Neuron (in vitro differentiated cells): Measurements from ENCODE around the gene WNT10A.
"Not testable (repeated sequence)": the region's sequence is repeated elsewhere in the genome, so short reads cannot be mapped to it uniquely, and the experiment has no call there.

ENCODE experiments used
- H2AFZ ChIP-seq: one replicate; pipeline ENCODE4 v1.6.1; 2013; ENCODE audit warnings: low read depth, mild to moderate bottlenecking, inconsistent platforms, low read length, moderate library complexity
- H3K27me3 ChIP-seq: one replicate; pipeline ENCODE4 v1.6.1; 2013; ENCODE audit warnings: low read length; ENCODE audit not compliant: insufficient read depth
- H3K36me3 ChIP-seq: one replicate; pipeline ENCODE4 v1.6.1; 2013; ENCODE audit warnings: low read length; ENCODE audit not compliant: insufficient read depth
- H3K4me1 ChIP-seq: one replicate; pipeline ENCODE4 v1.6.1; 2013; ENCODE audit warnings: low read length; ENCODE audit not compliant: insufficient read depth
- H3K4me3 ChIP-seq: 2 replicates; pipeline ENCODE4 v1.5.1; 2013; ENCODE audit warnings: mild to moderate bottlenecking, low read length, moderate library complexity
- H3K9me3 ChIP-seq: one replicate; pipeline ENCODE4 v1.6.1; 2013; ENCODE audit warnings: low read length

WNT10A gene

DNA sequence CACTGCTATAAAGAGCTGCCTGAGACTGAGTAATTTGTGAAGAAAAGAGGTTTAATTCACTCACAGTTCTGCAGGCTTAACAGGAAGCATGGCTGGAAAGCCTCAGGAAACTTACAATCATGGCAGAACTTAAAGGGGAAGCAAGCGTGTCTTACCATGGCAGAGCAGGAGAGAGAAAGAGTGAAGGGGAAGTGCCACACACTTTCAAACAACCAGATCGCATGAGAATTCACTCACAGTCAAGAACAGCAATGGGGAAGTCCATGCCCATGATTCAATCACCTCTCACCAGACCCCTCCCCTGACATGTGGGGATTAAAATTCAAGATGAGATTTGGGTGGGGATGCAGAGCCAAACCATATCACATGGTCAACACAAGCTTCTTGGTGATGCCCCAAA, 44.1 kb downstream of the WNT10A start:
- Histone ChIP-seq H3K36me3 (no peaks in the 10 kb centered on the region), H3K9me3 (peaks cover 6% of the 10 kb centered on the region), H2AFZ (no peak overlapping the region), H3K27me3 (no peaks in the 10 kb centered on the region), H3K4me3 (no peak overlapping the region), H3K4me1 (no peaks in the 10 kb centered on the region)

DNA sequence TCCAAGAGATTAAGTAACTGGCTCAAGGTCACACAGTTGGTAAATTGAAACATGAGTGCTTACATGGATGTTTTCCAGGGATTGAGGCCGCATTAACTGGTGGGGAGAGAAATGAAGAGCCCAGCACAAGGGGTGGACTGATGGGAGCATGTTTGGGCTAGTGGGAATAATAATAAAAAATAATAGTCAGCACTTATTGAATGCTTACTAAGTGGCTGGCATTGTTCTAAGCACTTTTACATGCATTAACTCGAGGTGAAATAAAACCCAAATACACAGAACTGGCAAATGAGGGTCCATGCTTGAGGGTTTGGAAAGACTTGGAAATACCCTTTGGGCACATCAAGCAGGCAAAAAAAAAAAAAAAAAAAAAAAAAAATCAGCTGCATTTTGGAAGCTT, 44.8 kb downstream of the WNT10A start:
- Histone ChIP-seq H3K27me3 (no peaks in the 10 kb centered on the region), H3K36me3 (no peaks in the 10 kb centered on the region), H3K4me3 (no peak overlapping the region), H2AFZ (no peak overlapping the region), H3K9me3 (peaks cover 8% of the 10 kb centered on the region), H3K4me1 (no peaks in the 10 kb centered on the region)

DNA sequence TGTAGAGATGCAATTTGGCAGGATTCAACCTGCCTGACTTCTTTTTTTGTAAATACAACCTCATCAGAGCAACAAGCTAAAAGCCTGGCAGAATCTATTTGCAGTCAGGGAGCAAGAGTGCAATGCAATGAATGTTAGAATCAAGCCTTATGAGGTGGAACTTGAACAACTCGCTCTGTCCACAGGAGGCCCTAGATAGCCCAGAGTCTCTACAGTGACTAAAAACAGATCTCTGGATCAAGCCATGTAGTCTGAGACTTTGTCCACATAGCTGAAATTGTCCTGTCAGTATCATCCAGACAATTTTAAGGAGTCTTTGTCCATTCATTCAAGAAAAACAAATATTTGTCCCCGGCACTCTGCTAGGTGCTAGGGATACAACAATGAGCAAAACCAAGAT, 46.8 kb downstream of the WNT10A start:
- Histone ChIP-seq H2AFZ (no peak overlapping the region), H3K27me3 (no peaks in the 10 kb centered on the region), H3K4me3 (no peak overlapping the region), H3K9me3 (peaks cover 8% of the 10 kb centered on the region), H3K4me1 (no peaks in the 10 kb centered on the region), H3K36me3 (no peaks in the 10 kb centered on the region)

DNA sequence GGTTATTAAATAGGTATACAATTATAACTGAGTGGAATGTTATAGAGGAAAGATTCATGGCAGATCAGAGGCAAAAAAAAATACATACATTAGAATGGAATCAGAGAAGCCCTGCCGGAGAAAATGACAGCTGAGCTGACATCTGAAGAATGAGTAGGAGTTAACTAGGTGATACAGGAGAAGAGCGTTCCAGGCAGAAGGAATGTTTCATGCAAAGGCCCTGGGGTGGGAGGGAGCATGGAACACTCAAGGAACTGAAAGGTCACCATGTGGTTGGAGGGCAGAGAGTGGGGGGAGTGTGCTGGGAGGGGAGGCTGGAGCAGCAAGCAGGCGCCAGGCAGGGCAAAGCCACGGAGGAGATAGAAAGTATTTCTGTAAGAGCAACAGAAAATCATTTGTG, 47.2 kb downstream of the WNT10A start:
- Histone ChIP-seq H3K27me3 (no peaks in the 10 kb centered on the region), H3K4me3 (no peak overlapping the region), H3K4me1 (no peaks in the 10 kb centered on the region), H2AFZ (no peak overlapping the region), H3K36me3 (no peaks in the 10 kb centered on the region), H3K9me3 (peaks cover 8% of the 10 kb centered on the region)

DNA sequence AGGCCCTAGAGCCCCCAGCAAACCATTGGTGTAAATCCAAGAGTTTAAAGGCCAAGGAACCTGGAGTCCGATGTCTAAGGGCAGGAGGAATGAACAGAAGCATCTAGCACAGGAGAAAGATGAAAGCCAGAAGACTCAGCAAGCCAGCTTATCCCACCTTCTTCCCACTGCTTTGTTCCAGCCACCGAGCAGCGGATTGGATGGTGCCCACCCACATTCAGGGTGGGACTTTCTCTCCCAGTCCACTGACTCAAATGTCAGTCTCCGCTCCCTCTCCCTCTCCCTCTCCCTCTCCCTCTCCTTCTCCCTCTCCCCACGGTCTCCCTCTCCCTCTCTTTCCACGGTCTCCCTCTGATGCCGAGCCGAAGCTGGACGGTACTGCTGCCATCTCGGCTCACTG, 49.8 kb downstream of the WNT10A start:
- H2AFZ ChIP-seq, H3K9me3 ChIP-seq, H3K27me3 ChIP-seq, H3K36me3 ChIP-seq, H3K4me1 ChIP-seq, H3K4me3 ChIP-seq: not testable (repeated sequence)

DNA sequence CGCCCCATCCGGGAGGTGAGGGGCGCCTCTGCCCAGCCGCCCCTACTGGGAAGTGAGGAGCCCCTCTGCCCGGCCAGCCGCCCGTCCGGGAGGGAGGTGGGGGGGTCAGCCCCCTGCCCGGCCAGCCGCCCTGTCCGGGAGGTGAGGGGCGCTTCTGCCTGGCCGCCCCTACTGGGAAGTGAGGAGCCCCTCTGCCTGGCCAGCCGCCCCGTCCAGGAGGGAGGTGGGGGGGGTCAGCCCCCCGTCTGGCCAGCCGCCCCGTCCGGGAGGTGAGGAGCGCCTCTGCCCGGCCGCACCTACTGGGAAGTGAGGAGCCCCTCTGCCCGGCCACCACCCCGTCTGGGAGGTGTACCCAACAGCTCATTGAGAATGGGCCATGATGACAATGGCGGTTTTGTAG, 51.1 kb downstream of the WNT10A start:
- H3K36me3 ChIP-seq, H3K9me3 ChIP-seq, H3K4me1 ChIP-seq, H3K27me3 ChIP-seq, H3K4me3 ChIP-seq, H2AFZ ChIP-seq: not testable (repeated sequence)
